Adrenal gland (tissue), 12 donors: ENCODE data around the gene MAST4. TPM values are rescaled to one million over a fixed set of nuclear protein-coding genes. Genes with fewer than 3 reads are reported as not detected.

Experiments used
- DNase-seq, 7 donors: peaks; one replicate each; pipeline ENCODE4 v3.0.0-alpha.2; 2019 to 2020
- H3K27ac ChIP-seq, 5 donors: fragments of 200-600 bp; sonication (generic) in 4 of 5; 1 replicate in 3 of 5; 2 replicates in 2 of 5; pipeline versions ENCODE4 v1.5.1 to v1.8.0; 2016 to 2020; ENCODE audit warnings: mild to moderate bottlenecking in 1 of 5
- H3K27me3 ChIP-seq: fragments of 200-600 bp; 2 replicates; pipeline ENCODE4 v1.8.0; 2021
- H3K36me3 ChIP-seq, 2 donors: fragments of 200-600 bp; replicated peaks in 1 of 2; 1 replicate in 1 of 2; 2 replicates in 1 of 2; pipeline versions ENCODE4 v1.5.1 to v1.8.0; 2018 to 2022
- H3K4me1 ChIP-seq, 2 donors: fragments of 200-600 bp; replicated peaks in 1 of 2; 1 replicate in 1 of 2; 2 replicates in 1 of 2; pipeline versions ENCODE4 v1.5.1 to v1.8.0; 2018 to 2021
- H3K4me3 ChIP-seq, 4 donors: fragments of 200-600 bp; sonication (generic) in 3 of 4; one replicate each; pipeline ENCODE4 v1.5.1; 2016 to 2018
- H3K9me3 ChIP-seq, 3 donors: fragments of 200-600 bp; sonication (generic) in 1 of 3; replicated peaks in 1 of 3; 1 replicate in 2 of 3; 2 replicates in 1 of 3; pipeline versions ENCODE4 v1.5.1 to v1.8.0; 2016 to 2021
- POLR2A ChIP-seq, 2 donors: fragments of 450-650 bp; IDR thresholded peaks; one replicate each; pipeline ENCODE4 v1.6.1; 2017; ENCODE audit warnings: antibody characterized with exemption in 2 of 2, mild to moderate bottlenecking in 2 of 2, moderate library complexity in 1 of 2
- WGBS, 4 donors: extraction: QIAGEN DNeasy Blood & Tissue Kit in 2 of 4; methylation state at CpG; one replicate each; pipeline versions ENCODE4 v1.1.5 to v1.1.7; 2013 to 2017; 5-methylcytosine and 5-hydroxymethylcytosine counted together
- intact Hi-C, 2 donors: fragments of 100-400 bp; cut with DNase I; formaldehyde crosslinking; loops; one replicate each; pipeline versions ENCODE4 v1.14.1 to v1.15.0; 2022 to 2023
- polyA plus RNA-seq, 3 donors: library from polyadenylated mRNA; stranded (reverse); fragments of 200-250 nt in 2 of 3; fragments of 350-450 nt in 1 of 3; fragmentation: Illumina TruSeq in 1 of 3; extraction: RNeasy Lipid Tissue Mini Kit (QIAGEN cat#74804) in 1 of 3; gene quantifications; one replicate each; pipeline ENCODE4 v1.2.3, GENCODE V29; 2013 to 2014
- total RNA-seq, 9 donors: library from RNA; depleted of rRNA in 4 of 9; stranded (reverse); fragments of >200 nt in 4 of 9; fragments of 120-200 nt in 1 of 9; fragmentation: NEBNext Ultra II Directional in 1 of 9; extraction: Animal tissue kit (Norgen Biotek cat#: 25700) in 1 of 9; gene quantifications; one replicate each; pipeline versions ENCODE4 v1.1.0 to v1.2.4, GENCODE V29; 2013 to 2023
- TF ChIP-seq, protein P1 (sequence below), 6 experiments: fragments of 450-650 bp in 4 of 6; fragments of 200-600 bp in 2 of 6; sonication (generic) in 1 of 6; IDR thresholded peaks; 1 replicate in 5 of 6; 2 replicates in 1 of 6; pipeline versions ENCODE4 v1.5.1 to v1.8.0; 2016 to 2021; ENCODE audit warnings: antibody characterized with exemption in 6 of 6, mild to moderate bottlenecking in 2 of 6, moderate library complexity in 1 of 6
- donor health status: healthy with polysubstance abuse.
- donor health status: Bipolar disorder and iron deficiency.
- donor health status: DM: yes; HTN: yes; CAD: no.
- donor health status: DM: no; HTN: no; CAD: no.
- donor health status: DM: no; HTN: no; CAD: no.
- donor health status: DM: yes; HTN: yes; CAD: no.

Gene MAST4
- total and polyA plus RNA-seq, 12 donors, result 12.3 to 95.0 (median 42.8) TPM

GRCh38 chr5:66669862-66670195 is 73.6 kb downstream of the MAST4 start:
- H3K4me3 ChIP-seq, result no peak overlapping the region
- DNase-seq, result no peak
- H3K4me1 ChIP-seq, result no peaks in the 10 kb centered on the region
- no peak overlapping the region for H3K27ac ChIP-seq
- H3K27me3 ChIP-seq, result no peaks in the 10 kb centered on the region
- intact Hi-C loops, result no loop called here
- TF ChIP-seq, protein P1, sequence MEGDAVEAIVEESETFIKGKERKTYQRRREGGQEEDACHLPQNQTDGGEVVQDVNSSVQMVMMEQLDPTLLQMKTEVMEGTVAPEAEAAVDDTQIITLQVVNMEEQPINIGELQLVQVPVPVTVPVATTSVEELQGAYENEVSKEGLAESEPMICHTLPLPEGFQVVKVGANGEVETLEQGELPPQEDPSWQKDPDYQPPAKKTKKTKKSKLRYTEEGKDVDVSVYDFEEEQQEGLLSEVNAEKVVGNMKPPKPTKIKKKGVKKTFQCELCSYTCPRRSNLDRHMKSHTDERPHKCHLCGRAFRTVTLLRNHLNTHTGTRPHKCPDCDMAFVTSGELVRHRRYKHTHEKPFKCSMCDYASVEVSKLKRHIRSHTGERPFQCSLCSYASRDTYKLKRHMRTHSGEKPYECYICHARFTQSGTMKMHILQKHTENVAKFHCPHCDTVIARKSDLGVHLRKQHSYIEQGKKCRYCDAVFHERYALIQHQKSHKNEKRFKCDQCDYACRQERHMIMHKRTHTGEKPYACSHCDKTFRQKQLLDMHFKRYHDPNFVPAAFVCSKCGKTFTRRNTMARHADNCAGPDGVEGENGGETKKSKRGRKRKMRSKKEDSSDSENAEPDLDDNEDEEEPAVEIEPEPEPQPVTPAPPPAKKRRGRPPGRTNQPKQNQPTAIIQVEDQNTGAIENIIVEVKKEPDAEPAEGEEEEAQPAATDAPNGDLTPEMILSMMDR (IDR thresholded peaks at IDR 0.05), result no peak
- TF ChIP-seq POLR2A (IDR thresholded peaks at IDR 0.05), result no peak
- H3K36me3 ChIP-seq, result no peaks in the 10 kb centered on the region
- WGBS, 4 donors, result 72 to 78% (median 74%) methylated on average over 3 of the region's 3 CpGs
- H3K9me3 ChIP-seq, result no peaks in the 10 kb centered on the region

GRCh38 chr5:66671305-66671704 is 75.1 kb downstream of the MAST4 start:
- WGBS, 4 donors, result 62 to 74% (median 66%) methylated on average over 2 of the region's 2 CpGs
- intact Hi-C loops, result no loop called here
- no peaks in the 10 kb centered on the region for H3K4me1 ChIP-seq
- H3K4me3 ChIP-seq, result no peak overlapping the region
- no peak overlapping the region for H3K27ac ChIP-seq
- no peaks in the 10 kb centered on the region for H3K9me3 ChIP-seq
- no peak for DNase-seq
- H3K27me3 ChIP-seq, result no peaks in the 10 kb centered on the region
- no peak for TF ChIP-seq POLR2A (IDR thresholded peaks at IDR 0.05)
- TF ChIP-seq, protein P1 (IDR thresholded peaks at IDR 0.05), result no peak
- H3K36me3 ChIP-seq, result no peaks in the 10 kb centered on the region

DNA sequence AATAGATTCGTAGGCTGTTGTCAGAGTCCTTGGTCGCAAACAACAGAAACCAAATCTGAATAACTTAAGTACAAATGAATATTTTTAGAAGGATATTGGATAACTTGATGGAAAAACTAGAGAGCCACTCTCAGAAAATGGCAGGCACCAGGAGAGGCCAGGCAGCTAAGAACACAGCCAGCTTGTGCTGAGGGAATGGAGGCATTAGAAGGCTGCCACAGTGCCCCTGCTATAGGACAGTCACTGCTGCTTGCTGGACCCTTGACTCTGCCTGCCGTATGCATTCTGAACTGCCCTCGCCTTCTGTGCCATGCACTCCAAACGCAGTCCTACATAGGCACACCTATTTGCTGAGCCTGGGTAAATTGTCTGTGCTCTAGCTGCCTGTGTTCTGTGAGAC is 78.6 kb downstream of the MAST4 start:
- H3K4me3 ChIP-seq, result no peak overlapping the region
- TF ChIP-seq, protein P1 (IDR thresholded peaks at IDR 0.05), result no peak
- TF ChIP-seq POLR2A (IDR thresholded peaks at IDR 0.05), result no peak
- WGBS, 4 donors, result 88 to 97% (median 92%) methylated on average over 4 to 5 of the region's 5 CpGs
- no peaks in the 10 kb centered on the region for H3K4me1 ChIP-seq
- intact Hi-C loops, result no loop called here
- no peaks in the 10 kb centered on the region for H3K9me3 ChIP-seq
- no peaks in the 10 kb centered on the region for H3K27me3 ChIP-seq
- no peak for DNase-seq
- H3K27ac ChIP-seq, result no peak overlapping the region
- no peaks in the 10 kb centered on the region for H3K36me3 ChIP-seq

GRCh38 chr5:66675406-66675805 is 79.2 kb downstream of the MAST4 start:
- no peak for TF ChIP-seq POLR2A (IDR thresholded peaks at IDR 0.05)
- TF ChIP-seq, protein P1 (IDR thresholded peaks at IDR 0.05), result no peak
- H3K27ac ChIP-seq, result no peak overlapping the region
- H3K4me3 ChIP-seq, result no peak overlapping the region
- WGBS, 4 donors, result 89 to 96% (median 91%) methylated on average over 2 of the region's 2 CpGs
- H3K27me3 ChIP-seq, result no peaks in the 10 kb centered on the region
- intact Hi-C loops, result no loop called here
- no peaks in the 10 kb centered on the region for H3K9me3 ChIP-seq
- no peak for DNase-seq
- H3K4me1 ChIP-seq, result no peaks in the 10 kb centered on the region
- H3K36me3 ChIP-seq, result no peaks in the 10 kb centered on the region
